Left lobe of liver (tissue), 2 donors: ENCODE measurements around the gene UNK. TPM values are rescaled to one million over a fixed set of nuclear protein-coding genes. Genes with fewer than 3 reads are reported as not detected.
"Not testable (repeated sequence)": the region's sequence is repeated elsewhere in the genome, so short reads cannot be mapped to it uniquely, and the experiment has no call there.

Source experiments
- ATAC-seq: fragments of 200-7000 bp; cut with Tn5 transposase; one replicate; pipeline ENCODE4 v1.9.1; 2020; ENCODE audit warnings: mild to moderate bottlenecking, moderate library complexity
- DNase-seq: peaks from one replicate; pipeline ENCODE4 v3.0.0-alpha.2; 2020; ENCODE audit warnings: low spot score
- total RNA-seq: library from RNA; stranded (reverse); gene quantifications from one replicate; pipeline ENCODE4 v1.2.1, GENCODE V29; 2021
- donor health status: DM: no; HTN: no; CAD: no; lungs with moderate emphysema.
- donor health status: DM: no; HTN: yes; CAD: no.

The UNK gene
- total RNA-seq, 1 donor from 2014 or later: 7.0 TPM

DNA sequence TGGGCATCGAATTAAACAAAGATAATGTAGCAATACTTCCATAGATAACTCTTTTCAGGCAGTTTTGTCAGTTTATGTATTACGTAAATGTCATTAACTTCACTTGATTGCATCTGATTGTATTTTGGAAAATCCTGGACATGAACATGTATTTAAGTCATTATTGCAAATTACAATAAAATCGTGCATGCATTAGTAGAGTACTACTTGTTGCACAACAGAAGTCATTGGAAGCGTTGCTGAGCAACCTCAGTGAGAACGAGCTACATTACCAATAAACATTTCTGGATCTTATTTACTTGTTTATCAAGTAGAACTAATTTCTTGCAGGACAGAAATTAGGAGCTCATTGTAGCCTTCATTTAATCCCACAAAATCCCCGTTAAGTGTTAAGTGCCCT, 6.6 kb downstream of the UNK start:
- ATAC-seq (no peak), DNase-seq (no peak)

- ATAC-seq (no peak), DNase-seq (no peak)
Observed at GRCh38 chr17:75793460-75793859, 8.9 kb downstream of the UNK start.

DNA sequence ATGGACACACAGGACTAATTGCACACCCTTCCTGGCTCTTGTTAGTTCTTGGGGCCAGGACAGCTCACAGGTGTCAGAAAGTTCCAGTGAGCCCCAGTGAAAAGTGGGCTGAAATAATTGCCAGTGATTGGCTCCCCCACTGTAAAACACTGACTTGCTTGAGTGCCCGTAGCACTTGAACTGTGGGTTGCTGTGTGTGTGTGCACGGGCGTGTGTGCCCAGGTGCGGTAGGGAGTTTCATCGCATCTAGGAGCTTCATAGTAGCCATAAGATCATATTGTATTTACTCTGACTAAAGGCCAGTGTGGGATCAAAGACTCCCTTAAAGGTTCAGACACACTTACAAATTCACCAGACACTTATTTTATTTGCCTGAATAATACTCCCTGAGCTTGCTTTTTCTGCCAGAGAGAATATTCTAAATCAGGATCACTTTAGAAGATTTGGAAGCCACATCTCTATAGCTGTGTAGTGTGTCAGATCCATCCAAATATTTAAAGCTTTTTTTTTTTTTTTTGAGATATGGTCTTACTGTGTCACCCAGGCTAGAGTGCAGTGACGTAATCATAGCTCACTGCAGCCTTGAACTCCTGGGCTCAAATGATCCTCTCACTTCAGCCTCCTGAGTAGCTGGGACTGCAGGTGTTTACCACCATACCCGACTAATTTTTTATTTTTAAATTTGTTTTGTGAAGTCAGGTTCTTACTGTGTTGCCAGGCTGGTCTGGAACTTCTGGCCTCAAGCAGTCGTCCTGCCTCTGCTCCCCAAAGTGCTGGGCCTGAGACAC, 11.4 kb downstream of the UNK start:
- ATAC-seq (no peak), DNase-seq (peak; percentile 34)

DNA sequence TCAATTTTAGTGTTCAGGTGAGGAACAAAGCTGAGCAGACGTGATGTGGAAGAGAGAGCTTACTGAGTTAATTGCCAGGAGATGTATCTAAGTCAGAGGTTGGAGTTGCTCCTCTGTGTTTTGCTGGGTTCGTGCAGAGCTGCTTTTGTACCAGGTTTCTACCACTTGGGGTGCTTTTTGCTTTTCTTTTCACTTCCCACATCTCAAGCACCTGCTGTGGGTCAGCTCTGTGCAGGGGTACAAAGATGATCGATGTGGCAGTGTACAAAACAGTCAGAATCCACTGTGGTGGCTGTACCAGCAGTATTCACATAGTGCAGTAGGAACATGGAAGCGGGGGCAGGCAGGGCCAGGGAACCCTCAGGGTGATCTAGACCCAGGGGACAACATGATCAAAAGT, 14.8 kb downstream of the UNK start:
- DNase-seq (no peak), ATAC-seq (no peak)

- DNase-seq: no peak
- no peak for ATAC-seq
Observed at GRCh38 chr17:75803883-75804282, 19.3 kb downstream of the UNK start.

DNA sequence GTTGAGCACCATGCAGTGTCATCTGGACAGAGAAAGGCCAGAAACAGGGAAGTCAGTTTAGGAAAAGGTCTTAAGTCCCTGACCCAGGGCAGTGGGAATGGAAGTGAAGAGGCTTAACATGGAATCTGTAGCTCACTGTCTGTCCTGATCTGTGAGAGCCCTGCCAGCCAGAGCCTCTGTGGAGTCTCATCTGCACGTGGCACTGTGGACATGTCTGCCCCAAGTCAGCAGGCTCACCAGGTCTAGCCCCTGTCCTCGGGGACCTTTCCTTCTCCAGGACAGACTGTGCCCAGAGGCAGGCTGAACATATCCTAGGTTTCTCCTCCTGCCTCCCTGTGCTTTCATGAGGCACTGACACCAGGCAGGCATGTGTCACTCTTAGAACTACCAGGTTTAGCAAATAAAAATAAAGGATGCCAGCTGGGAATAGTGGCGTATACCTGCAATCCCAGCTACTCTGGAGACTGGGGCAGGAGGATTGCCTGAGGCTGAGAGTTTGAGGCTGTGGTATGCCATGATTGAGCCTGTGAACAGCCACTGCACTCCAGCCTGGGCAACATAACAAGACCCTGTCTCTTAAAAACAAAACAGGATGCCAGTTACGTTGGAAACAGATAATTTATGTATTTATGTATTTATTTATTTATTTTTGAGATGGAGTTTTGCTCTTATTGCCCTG, 22.4 kb downstream of the UNK start:
- DNase-seq (no peak), ATAC-seq (no peak)

DNA sequence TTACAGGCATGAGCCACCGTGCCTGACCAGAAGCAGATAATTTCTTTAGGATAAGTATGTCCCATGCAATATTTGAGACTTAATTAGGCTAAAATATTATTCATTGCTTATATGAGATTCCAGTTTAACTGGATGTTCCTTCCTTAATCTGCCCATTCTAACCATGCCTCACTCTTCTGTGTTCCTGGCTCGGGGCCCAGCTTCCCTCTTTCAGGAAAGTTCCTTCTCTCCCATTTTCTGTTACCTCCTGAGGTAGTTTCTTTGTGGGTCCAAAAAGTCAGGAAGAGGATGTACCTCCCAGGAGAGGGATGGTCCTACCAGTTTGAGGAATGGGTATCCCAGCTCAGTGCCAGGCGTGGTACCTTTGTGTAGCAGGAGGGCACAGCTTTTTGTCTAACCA, 23.3 kb downstream of the UNK start:
- DNase-seq (no peak), ATAC-seq (no peak)

DNA sequence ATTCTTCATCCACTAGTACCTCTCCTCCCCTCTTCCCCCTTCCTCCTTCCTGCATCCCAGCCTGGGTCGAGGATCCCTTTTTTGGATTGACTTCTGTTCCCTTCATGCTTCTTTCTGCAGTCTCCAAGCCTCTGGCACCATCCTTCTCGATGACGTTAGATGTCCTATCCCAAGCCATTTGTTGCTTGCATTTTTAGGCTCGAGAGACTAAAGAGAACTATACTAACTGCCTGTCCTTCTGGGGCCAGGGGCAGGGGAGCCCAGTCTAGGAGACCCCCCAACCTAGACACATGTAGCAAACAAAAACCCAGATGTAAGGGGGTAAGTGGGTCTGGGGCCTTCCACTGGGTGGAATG, 23.9 kb downstream of the UNK start:
- ATAC-seq (no peak), DNase-seq (no peak)

- ATAC-seq (peak; percentile 95), DNase-seq (peak; percentile 82)
Observed at GRCh38 chr17:75808905-75809621, 24.5 kb downstream of the UNK start.

DNA sequence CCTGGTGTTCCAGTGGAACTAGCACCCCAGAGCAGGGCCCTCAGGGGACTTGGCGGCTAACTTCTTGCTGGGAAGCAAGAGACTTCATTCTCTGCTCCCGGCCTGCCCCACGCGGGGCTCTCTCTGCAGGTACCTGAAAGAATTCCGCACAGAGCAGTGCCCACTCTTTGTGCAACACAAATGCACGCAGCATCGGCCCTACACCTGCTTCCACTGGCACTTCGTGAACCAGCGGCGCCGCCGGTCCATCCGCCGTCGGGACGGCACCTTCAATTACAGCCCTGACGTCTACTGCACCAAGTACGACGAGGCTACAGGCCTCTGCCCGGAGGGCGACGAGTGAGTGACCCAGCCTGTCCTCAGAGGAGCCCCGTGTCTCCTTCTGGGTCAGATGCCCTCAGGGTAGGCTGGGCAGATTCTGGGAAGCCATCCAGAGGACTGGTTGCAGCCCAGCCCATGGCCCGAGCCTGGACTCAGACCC, 25.1 kb downstream of the UNK start:
- DNase-seq: no peak
- peak; percentile 65 for ATAC-seq

- ATAC-seq (no peak), DNase-seq (no peak)
Observed at GRCh38 chr17:75810216-75810615, 25.6 kb downstream of the UNK start.

- DNase-seq, ATAC-seq: not testable (repeated sequence)
Observed at GRCh38 chr17:75810756-75811155, 26.1 kb downstream of the UNK start.

GRCh38 chr17:75811174-75811573, 26.6 kb downstream of the UNK start:
- DNase-seq (no peak), ATAC-seq (no peak)

- ATAC-seq: no peak
- DNase-seq: no peak
Observed at GRCh38 chr17:75812096-75813013, 27.7 kb downstream of the UNK start.

- ATAC-seq (no peak), DNase-seq (no peak)
Observed at GRCh38 chr17:75813081-75814020, 28.7 kb downstream of the UNK start.

GRCh38 chr17:75814021-75814395, 29.4 kb downstream of the UNK start:
- no peak for ATAC-seq
- DNase-seq: no peak

- ATAC-seq (no peak), DNase-seq (no peak)
Observed at GRCh38 chr17:75814900-75815373, 30.3 kb downstream of the UNK start.

DNA sequence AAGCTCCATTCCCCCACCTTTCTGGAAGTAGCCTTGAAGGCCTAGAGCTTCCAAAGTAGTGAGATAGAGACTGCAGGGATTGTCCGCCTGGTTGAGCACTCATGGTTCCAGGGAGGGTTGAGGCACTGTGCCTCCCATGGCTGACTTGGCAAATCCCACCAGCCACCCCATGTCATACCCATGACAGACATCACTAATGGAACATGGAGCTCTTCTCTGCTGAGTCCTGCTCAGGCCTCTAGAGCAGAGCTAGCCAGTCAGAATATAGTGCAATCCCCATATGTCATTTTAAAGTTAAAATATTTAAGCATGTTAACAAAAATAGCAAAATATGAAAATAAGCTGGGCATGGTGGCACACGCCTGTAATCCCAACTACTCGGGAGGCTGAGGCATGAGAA, 30.8 kb downstream of the UNK start:
- DNase-seq: no peak
- no peak for ATAC-seq

DNA sequence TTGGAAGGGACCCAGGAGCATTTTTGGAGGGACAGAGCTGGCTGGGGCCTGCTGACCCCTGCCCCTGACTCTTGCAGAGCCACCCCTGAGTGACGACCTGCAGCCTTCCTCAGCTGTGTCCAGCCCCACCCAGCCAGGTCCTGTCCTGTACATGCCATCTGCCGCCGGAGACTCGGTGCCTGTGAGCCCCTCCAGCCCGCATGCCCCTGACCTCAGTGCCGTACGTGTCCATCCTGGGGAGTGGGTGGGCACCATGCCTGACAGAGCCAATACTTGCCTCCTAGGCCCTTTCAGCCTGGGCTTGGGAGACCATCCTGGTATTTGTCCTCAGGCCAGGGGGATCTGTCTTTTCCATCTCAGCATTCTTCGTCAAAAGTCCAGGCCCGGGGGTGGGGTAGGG, 32.1 kb downstream of the UNK start:
- no peak for DNase-seq
- ATAC-seq: no peak

DNA sequence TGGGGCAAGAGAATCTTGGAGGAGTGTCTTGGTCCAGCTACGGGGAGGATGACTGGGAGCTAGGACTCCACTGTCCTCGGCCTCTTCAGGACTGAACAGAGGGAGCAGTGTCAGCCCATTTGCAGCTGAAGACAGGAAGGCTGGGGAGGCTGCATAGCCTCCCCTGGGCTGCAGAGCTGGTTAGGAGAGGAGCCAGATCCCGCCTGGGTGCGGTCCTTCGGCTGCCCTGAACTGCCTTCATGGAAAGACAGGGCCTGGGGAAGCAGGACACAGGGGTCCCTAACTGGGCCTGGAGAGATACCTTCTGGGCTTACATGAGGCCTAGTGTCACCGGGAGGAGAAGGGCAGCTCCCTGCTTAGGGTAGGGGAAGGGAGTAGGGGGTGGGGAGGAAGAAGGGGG, 33.0 kb downstream of the UNK start:
- DNase-seq: no peak
- ATAC-seq: no peak
